GDM1 (cell line): ENCODE measurements around the gene FAM199X.

Experiments
- DNase-seq: peaks from one replicate; lab custom pipeline; 2025; lab: John Stamatoyannopoulos, UW

FAM199X gene

GRCh38 chrX:104165894-104166734 is at the start of gene FAM199X:
Gene FAM199X (plus strand): TSS chrX:104166453. CDS start chrX:104166786, 333 bp downstream.
- peak; percentile 83 for DNase-seq

GRCh38 chrX:104117759-104118158 is 48.5 kb upstream of the FAM199X start:
- DNase-seq: no peak

GRCh38 chrX:104118765-104119164 is 47.5 kb upstream of the FAM199X start:
- DNase-seq: no peak

GRCh38 chrX:104122829-104123228 is 43.4 kb upstream of the FAM199X start:
- DNase-seq: peak; percentile 4

GRCh38 chrX:104126856-104127255 is 39.4 kb upstream of the FAM199X start:
- DNase-seq: no peak

GRCh38 chrX:104130808-104131207 is 35.4 kb upstream of the FAM199X start:
- DNase-seq: no peak

GRCh38 chrX:104134583-104135261 is 31.5 kb upstream of the FAM199X start:
- no peak for DNase-seq

GRCh38 chrX:104135677-104136076 is 30.6 kb upstream of the FAM199X start:
- no peak for DNase-seq

GRCh38 chrX:104136241-104137019 is 29.8 kb upstream of the FAM199X start:
- DNase-seq: peak; percentile 55

GRCh38 chrX:104137496-104137895 is 28.8 kb upstream of the FAM199X start:
- no peak for DNase-seq

- no peak for DNase-seq
Observed at GRCh38 chrX:104141087-104141760, 25.0 kb upstream of the FAM199X start.

GRCh38 chrX:104151037-104151436 is 15.2 kb upstream of the FAM199X start:
- no peak for DNase-seq

- peak; percentile 82 for DNase-seq
Observed at GRCh38 chrX:104156630-104157529, 9.4 kb upstream of the FAM199X start, which contains the start of gene SLC25A53. Gene SLC25A53 (minus strand): TSS chrX:104157009. CDS start chrX:104105257, 51,752 bp downstream.

- no peak for DNase-seq
Observed at GRCh38 chrX:104166735-104167436, 633 bp downstream of the FAM199X start.

- DNase-seq: no peak
Observed at GRCh38 chrX:104168127-104168526, 1.9 kb downstream of the FAM199X start.

GRCh38 chrX:104172121-104172520 is 5.9 kb downstream of the FAM199X start:
- DNase-seq: no peak

- DNase-seq: no peak
Observed at GRCh38 chrX:104172788-104173187, 6.5 kb downstream of the FAM199X start.

- no peak for DNase-seq
Observed at GRCh38 chrX:104173841-104174240, 7.6 kb downstream of the FAM199X start.

GRCh38 chrX:104183685-104184084 is 17.4 kb downstream of the FAM199X start:
- DNase-seq: no peak

- DNase-seq: no peak
Observed at GRCh38 chrX:104187931-104188330, 21.7 kb downstream of the FAM199X start.
